OCI-LY1 (cell line): Measurements from ENCODE around the gene PLK1.

Experiments used
- CTCF ChIP-seq: fragments of 200-600 bp; sonication (generic), shearing (Covaris generic); IDR thresholded peaks from 2 replicates; pipeline ENCODE4 v1.5.1; 2017; ENCODE audit warnings: mild to moderate bottlenecking, antibody characterized with exemption, low read length, moderate library complexity, mixed read lengths
- EZH2 ChIP-seq: fragments of 200-600 bp; sonication (generic), shearing (Covaris generic); IDR thresholded peaks from 2 replicates; pipeline ENCODE4 v1.8.0; 2017; ENCODE audit warnings: borderline replicate concordance, mixed run types, mild to moderate bottlenecking, antibody characterized with exemption, low read length, moderate library complexity, mixed read lengths

GRCh38 chr16:23739516-23739915 is 60.8 kb downstream of the PLK1 start:
- TF ChIP-seq EZH2: no peak
- no peak for TF ChIP-seq CTCF
